HG03280 (cell line): ENCODE results near the gene BCAN.

Source experiments
- ATAC-seq: cut with Tn5 transposase; IDR thresholded peaks from one replicate; pipeline ENCODE4 v1.9.1; 2021; ENCODE audit warnings: mild to moderate bottlenecking, moderate library complexity; ENCODE audit not compliant: unreplicated experiment

Gene BCAN

DNA sequence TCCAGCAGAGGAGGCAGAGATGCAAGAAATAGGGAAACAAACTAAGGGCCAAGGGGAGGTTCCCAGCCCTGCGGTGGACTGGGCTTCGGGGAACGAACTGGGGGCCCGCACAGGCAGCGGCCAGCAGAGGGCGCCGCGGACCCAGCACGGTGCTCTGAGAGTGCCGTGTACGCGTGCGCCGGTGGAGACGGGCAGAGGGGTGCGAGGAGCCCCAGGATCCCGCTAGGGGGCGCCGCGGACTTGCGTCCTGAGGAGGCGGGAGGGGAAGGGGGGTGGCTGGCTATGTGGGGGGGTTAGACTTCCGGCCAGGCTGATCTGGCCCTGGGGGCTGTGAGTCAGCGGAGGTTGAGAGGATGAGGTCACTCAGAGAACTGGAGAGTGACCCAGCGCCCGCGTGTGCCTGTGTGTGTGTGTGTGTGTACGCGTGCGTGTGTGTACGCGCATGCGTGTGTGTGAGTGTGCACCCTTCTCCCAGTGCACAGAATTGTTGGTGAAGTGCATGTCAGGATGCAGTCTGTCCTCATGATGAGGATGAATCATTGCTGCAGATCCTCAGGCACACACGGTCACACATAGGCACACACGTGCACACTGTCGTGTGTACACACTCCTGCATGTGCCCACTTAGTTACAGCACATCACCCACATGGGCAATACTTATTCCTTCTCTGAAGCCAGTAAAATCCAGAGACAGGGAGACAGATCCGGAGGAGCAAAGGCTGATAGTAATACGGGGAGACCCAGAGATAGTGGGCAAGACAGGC lies 18.3 kb downstream of the BCAN start:
- ATAC-seq, result peak; percentile 74

DNA sequence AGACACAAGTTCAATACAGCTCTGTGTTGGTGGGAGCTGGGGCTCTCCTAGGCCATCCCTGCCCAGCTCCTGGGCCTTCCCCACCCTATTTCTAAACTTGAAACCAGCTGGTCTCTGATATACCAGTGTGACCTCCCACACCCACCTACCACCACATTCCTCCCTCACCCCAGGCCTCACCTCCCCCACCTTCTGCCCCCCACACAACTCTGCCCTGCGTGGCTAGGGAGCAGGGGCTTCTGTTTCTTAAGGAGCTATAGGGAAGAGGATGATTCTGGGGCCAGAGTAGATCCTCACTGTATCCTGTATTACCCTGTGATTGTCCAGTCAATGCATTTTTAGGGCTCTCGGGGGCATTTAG lies 18.8 kb downstream of the BCAN start:
- peak; percentile 4 for ATAC-seq

DNA sequence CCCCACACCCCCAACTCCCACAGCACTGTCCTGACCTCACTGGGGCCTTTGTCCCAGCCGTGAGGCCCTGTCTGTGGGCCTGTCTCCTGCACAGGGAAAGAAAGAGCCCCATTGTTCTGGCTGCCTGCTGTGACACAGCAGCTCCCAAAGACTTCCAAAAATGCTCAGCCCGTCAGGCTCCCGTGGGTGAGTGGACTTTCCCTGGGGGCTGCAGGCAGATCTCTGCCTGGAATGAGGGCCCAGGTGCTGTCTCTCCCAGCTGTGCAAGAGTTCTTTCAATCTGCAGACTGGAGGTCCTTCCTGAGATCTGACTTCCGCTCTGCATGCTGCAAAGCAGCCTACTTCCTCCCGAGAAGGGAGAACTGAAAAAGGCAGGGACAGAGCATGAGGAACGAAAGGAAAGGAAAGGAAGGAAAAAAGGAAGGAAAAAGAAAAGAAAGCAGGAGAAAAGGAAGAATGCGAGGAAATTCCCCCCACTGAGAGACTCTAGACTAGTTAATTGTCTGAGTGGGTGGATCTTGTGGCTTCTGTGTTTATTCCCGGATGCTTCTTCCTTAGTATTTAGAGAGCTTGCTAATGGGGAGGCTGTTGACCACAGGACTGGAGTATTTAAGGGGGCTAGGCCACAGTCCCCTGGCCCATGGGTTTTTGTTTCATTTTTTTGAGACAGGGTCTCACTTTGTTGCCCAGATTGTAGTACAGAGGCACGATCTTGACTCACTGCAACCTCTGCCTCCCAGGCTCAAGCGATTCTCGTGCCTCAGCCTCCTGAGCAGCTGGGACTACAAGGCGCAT lies 20.3 kb downstream of the BCAN start:
- no peak for ATAC-seq

DNA sequence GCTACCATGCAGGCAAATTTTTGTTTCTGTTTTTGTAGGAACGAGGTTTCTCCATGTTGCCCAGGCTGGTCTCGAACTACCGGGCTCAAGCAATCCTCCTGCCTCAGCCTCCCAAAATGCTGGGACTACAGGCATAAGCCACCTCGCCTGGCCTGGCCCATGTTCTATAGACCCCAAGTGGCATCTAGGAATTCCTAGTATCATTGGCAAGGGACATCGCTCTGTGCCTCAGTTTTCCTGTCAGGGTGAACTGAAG lies 20.8 kb downstream of the BCAN start:
- no peak for ATAC-seq

DNA sequence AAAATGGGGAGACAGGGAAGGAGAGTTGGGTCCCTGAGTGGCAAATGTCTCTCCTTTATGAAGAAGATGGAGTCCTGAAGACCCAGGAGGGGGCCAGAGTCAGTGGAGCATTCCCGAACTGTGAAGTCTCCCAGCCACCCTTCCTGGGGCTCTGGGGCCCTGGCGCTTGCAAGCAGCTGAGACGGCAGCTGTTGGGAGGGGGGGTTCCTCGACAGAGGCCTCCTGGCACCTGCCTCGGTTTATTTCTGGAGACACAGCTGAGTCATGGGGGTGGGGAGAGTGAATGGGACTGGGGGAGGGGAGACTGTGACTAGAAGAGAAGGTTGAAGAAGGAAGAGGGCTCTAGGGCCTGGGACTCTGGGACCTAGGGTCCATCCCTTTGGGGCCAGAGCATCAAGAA lies 21.3 kb downstream of the BCAN start:
- ATAC-seq, result no peak

DNA sequence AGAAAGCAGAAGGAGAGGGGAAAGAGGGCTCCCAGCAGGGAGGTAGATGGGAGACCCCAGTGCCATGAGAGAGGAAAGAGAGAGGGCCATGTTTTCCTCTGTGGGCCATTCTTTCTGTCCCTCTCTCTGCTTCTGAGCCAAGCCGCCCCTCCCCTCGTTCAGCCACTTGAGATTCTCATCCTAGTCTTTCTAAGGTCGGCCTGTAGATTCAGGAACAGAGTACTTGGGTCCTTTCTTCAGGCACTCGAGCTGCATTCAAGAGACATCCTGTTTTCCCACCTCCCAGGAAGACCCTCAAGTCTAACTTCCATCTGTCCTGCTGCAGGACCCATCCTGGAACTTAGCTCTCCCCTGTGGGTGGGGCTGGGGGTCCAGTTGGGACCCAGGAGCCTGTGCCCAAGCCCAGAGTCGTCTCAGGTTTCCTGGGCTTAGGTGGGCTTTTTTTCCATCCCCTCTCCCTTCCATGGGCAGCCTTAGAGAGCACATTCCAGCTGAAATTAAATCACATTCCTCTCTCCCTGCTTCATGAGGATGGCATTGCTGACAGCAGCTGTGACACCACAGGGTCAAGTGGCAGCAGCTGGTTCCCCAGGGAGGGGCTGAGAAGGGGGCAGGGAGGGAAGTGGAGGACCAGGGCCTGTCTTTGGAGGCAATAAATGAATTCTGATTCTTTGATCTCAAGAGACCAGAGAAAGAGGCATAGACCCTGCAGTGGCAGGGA lies 22.3 kb downstream of the BCAN start:
- no peak for ATAC-seq

DNA sequence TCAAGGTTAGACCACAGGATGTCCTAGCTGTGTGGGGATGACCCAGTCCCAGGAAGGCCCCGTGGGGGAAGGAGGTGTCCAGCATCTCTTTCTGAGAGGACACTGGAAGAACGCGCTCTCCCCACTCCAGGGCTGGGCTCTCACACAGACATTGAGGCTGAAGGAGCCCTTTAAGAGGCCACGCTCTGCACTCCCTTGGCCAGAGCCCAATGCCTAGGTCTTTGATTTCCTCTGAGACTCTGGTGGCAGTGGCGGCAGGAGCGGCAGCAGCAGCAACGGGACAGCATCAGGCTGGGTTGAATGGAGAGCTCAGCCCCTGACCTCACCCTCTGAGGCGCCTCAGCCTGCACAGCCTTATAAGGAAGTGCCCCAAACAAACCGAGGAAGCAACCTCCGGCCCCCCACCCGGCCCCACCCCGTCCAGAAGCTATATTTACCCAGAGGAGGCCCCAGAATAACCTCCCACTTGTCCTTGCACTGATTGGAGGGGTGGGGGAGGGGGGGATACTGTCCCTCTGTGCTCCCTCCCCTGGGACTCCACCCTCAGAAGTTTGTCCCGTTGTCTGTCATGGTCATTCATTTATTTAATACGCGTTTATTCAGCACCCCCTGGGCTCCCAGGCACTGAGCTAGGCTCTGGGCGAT lies 23.0 kb downstream of the BCAN start:
- ATAC-seq, result no peak

GRCh38 chr1:156665539-156665938 lies 23.6 kb downstream of the BCAN start:
- ATAC-seq, result no peak

GRCh38 chr1:156666862-156667609 lies 25.1 kb downstream of the BCAN start:
- no peak for ATAC-seq

GRCh38 chr1:156667610-156667967 lies 25.7 kb downstream of the BCAN start:
- no peak for ATAC-seq

GRCh38 chr1:156667968-156668709 lies 26.2 kb downstream of the BCAN start:
- no peak for ATAC-seq

DNA sequence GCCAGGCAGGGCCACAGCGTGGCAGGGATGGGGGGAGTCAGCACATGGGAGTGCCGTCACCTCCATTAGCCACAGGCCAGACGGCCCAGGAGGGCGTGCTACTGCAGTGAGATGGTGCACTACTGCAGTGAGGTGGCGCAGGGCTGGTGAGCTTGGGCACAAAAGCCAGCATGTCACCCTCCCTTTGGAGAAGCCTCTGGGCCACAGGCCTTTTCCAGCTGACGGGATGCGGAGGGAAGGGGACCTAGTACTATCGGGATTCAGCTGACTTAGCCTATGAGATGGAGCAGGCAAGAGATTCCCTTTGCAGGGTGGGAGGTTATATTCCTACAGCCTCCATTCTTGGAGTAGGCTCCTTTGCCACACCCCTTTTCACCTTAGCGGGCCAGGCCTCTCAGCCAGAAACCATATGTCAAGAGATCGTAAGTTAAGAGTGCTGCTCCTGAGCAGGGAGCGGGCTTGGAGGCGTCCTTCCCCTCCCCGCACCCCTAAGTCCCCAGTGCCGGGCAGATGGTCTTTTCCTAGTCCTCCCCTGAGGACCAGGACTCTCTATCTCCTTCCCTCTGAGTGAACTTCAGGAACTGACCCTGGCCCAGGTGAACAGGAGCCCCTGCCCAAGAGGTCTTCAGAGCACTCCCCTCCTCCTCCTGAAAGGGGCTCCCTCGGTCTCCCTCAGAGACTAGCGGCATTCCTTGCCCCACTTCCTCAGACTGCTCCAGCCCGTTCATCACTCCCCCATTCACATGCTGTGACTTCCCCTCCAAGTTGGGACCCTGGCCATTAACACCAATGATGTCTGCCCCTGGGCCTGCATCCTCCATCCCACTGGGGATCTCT lies 27.1 kb downstream of the BCAN start:
- no peak for ATAC-seq

DNA sequence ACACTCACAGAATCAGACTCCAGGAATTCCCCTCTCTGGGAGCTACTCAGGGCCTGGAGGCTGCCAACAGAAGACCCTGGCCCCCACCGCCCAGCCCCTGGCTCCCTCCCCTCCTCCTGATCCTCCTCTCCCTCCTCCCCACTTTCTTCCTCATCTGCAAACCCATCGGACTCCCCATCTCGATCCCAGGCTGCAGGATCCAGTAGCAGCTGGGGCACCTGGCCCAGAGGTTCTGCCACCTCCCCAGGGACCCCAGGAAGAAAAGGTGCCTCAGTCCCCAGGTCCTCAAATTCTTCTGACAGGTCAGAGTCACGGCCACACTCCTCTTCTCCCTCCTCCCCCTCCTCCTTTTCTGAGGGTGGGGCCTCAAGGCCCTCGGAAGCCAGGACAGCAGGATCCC lies 27.9 kb downstream of the BCAN start:
- ATAC-seq, result no peak

- no peak for ATAC-seq
These were observed 28.4 kb downstream of the BCAN start for GRCh38 chr1:156670359-156670758.

- no peak for ATAC-seq
These were observed 28.9 kb downstream of the BCAN start for GRCh38 chr1:156670791-156671190.

- no peak for ATAC-seq
These were observed 29.9 kb downstream of the BCAN start for GRCh38 chr1:156671804-156672203.

DNA sequence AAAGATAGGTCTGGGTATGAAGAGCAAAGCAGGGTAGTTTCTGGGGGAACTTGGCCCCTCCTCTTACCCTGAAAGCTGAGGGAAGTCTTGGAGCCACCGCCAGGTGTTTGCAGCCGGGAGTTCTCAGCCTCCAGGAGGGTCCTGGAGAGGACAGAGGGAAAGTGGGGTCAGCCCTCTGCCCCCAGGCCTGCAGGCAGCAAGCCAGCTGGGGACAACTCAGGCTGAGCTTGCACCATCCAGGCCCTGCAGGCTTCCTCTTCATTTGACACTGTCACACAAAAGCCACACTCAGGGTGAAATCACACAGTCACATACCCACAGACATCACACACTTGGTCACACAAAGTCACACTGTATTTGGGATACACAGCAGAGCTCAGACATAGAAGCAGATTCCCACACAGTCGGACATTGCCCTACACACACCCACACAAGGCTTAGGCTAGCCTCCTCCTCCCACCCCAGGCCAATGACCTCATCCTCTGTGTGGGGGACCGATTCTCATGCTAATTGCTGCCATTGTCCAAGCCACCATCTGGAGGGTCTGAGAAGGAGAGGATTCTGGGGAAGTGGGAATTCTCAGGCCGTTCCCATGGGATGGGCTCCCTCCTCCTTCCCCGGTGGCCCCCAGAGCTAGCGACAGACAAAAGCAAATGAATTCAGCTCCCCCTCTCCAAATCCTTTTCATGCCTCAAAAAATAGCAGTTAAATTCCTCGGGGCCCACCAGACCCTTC lies 31.6 kb downstream of the BCAN start:
- no peak for ATAC-seq

DNA sequence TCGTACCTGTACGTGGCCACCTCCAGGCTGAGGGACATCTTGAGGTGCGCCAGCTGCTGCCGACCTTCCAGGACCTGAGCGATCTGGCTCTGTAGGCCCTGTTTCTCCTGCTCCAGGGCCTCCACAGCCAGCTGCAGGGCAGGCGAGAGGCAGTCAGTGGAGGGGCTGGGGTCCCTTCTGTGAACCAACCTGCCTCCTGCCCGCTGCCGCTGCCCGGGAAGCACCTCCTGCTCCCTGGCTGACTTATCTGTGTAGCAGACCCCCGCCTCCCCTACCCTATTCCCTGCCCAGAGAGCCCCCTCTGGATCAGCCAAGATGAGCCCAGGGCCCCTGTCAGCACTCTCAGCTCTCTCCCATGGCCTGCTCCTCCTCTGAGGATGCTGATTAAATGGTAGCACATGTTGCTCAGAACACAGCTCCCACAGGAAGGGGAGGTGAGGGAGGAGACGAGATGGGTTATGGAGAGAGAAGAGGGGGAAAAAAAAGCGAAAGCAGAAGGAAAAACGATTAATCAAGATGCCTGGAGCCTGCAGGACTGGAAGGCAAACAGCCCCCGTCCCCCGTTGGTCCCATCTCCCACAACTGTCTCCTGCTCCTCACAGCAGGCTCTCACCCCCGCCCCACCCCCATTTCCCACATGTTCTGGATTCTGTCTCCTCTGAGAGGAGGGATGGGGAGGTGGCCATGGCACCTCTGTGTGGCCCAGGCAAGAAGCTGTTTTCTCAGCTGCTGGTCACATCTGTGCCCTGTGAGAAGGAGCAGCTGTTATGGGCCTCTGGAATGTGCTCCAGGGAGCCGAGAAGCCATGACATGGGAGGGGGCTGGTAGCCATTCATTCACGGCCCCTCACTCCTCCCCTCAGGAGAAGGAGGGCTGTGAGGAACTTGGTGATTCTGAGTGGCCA lies 33.5 kb downstream of the BCAN start:
- ATAC-seq, result no peak
